ENCODE data around the gene NRXN3. TPM values are rescaled to one million over a fixed set of nuclear protein-coding genes. Genes with fewer than 3 reads are reported as not detected.

Gene NRXN3
- polyA plus RNA-seq, 3 donors: 0.22 to 0.46 (median 0.27) TPM

GRCh38 chr14:78959674-78960264 is 789.6 kb downstream of the NRXN3 start:
- H3K27ac ChIP-seq (ENCODE audit: low read depth, low read length): no peak overlapping the region
- 23 to 28% (median 24%) methylated on average over 9 of the region's 9 CpGs for WGBS, 3 donors

DNA sequence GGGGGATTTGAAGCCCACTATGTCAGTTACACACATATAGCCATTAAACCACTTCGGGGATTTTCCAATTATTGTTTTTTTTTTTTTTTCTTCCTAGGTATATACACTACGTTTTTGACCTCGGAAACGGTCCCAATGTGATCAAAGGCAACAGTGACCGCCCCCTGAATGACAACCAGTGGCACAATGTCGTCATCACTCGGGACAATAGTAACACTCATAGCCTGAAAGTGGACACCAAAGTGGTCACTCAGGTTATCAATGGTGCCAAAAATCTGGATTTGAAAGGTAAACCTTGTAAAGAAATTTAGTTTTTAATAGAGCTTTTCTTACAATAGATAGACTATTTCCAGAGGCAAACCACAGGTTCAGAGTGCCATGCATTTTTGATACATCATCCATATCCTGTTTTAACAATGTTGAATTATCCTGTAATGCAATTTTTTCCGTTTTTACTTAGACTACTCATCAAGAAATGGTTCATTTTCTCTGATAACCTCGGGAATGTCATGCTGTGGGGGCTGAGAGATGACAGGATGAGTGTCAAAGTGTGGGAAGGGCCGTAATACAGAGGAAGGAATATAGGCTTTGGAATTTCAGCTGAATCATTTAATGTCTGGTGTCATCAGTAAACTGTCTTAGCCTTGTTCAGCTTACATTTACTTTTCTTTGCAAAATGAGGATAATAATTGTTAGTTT is 797.1 kb downstream of the NRXN3 start:
- WGBS, 3 donors: 69 to 80% (median 78%) methylated on average over 10 of the region's 10 CpGs
- H3K27ac ChIP-seq (ENCODE audit: low read depth, low read length): no peak overlapping the region

GRCh38 chr14:78968265-78968664 is 798.1 kb downstream of the NRXN3 start:
- no peak overlapping the region for H3K27ac ChIP-seq (ENCODE audit: low read depth, low read length)
- 85 to 87% (median 86%) methylated on average over 6 of the region's 6 CpGs for WGBS, 3 donors

- WGBS, 3 donors: 83 to 85% (median 84%) methylated on average over 5 of the region's 5 CpGs
- H3K27ac ChIP-seq (ENCODE audit: low read depth, low read length): no peak overlapping the region
Measured at GRCh38 chr14:78970677-78971076, 800.5 kb downstream of the NRXN3 start.

DNA sequence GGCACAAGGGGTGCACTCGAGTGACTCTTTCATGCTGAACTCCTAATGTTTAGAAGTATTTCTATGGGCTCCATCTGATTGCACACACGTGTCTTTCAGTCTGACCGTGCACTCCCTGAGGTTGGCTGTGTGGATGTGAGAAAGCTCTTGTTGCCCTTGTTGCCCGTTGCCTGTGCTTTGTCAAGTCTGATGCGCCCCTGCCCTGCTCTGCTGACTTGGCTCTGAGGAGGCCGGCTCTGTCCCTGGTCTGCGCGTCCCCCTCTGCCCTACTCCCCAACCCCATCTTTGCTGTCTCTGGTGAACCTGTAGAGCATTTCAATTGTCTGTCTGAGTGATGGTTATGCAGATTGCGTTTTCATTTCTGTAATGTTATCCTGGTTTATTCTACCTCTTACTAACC is 802.3 kb downstream of the NRXN3 start:
- no peak overlapping the region for H3K27ac ChIP-seq (ENCODE audit: low read depth, low read length)
- 82 to 90% (median 87%) methylated on average over 9 of the region's 9 CpGs for WGBS, 3 donors

GRCh38 chr14:78974691-78975090 is 804.5 kb downstream of the NRXN3 start:
- H3K27ac ChIP-seq (ENCODE audit: low read depth, low read length): no peak overlapping the region
- 73 to 75% (median 74%) methylated on average over 3 of the region's 3 CpGs for WGBS, 3 donors

GRCh38 chr14:78975734-78976133 is 805.6 kb downstream of the NRXN3 start:
- 24 to 59% (median 56%) methylated on average over 3 of the region's 3 CpGs for WGBS, 3 donors
- no peak overlapping the region for H3K27ac ChIP-seq (ENCODE audit: low read depth, low read length)

DNA sequence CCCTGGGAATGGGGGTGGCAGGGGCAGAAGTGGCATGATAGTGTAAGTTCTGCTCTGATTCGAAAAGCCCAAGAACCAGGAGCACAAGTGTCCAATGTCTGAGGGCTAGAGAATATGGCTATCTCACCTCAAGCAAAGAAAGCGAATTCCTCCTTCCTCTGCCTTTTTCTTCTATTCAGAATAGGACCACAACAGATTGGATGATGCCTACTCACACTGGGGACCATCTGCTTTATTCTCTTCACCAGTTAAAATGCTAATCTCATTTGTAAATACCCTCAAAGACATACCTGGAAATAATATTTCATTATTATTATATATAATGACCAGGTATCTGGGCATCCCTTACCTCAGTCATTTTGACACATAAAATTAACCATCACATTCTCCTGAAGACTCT is 808.7 kb downstream of the NRXN3 start:
- WGBS, 3 donors: 70 to 94% (median 84%) methylated on average over 2 of the region's 2 CpGs

GRCh38 chr14:78982551-78982950 is 812.4 kb downstream of the NRXN3 start:
- 51 to 71% (median 68%) methylated on average over 2 of the region's 2 CpGs for WGBS, 3 donors
- H3K27ac ChIP-seq (ENCODE audit: low read depth, low read length): no peak overlapping the region

More for the DNA sequence above, 808.7 kb downstream of the NRXN3 start:
- H3K27ac ChIP-seq (ENCODE audit: low read depth, low read length): no peak overlapping the region

GRCh38 chr14:78983126-78983525 is 813.0 kb downstream of the NRXN3 start:
- 53 to 67% (median 57%) methylated on average over 2 of the region's 2 CpGs for WGBS, 3 donors
- H3K27ac ChIP-seq (ENCODE audit: low read depth, low read length): no peak overlapping the region

GRCh38 chr14:78985668-78986381 is 815.7 kb downstream of the NRXN3 start:
- 52 to 59% (median 56%) methylated on average over 5 of the region's 5 CpGs for WGBS, 3 donors
- H3K27ac ChIP-seq (ENCODE audit: low read depth, low read length): no peak overlapping the region

DNA sequence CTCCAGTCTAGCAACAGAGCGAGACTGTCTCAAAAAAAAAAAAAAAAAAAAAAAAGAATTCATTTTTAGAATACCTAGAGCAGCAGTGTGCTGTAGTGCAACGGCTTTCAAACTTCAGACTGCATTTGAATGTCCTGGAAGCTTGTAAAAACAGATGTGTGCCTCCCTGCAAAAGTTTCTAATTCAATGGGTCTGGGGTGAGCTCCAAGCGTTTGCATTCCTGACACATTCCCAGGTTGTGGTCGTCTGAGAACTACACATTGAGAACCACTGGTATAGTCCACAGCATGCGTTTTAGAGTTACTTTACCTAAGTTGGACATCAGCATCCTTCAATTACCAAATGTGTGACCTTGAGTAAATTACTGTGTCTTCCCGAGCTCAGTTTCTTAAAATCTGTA is 816.8 kb downstream of the NRXN3 start:
- WGBS, 3 donors: 44 to 56% (median 52%) methylated on average over 5 to 6 of the region's 6 CpGs
- no peak overlapping the region for H3K27ac ChIP-seq (ENCODE audit: low read depth, low read length)

DNA sequence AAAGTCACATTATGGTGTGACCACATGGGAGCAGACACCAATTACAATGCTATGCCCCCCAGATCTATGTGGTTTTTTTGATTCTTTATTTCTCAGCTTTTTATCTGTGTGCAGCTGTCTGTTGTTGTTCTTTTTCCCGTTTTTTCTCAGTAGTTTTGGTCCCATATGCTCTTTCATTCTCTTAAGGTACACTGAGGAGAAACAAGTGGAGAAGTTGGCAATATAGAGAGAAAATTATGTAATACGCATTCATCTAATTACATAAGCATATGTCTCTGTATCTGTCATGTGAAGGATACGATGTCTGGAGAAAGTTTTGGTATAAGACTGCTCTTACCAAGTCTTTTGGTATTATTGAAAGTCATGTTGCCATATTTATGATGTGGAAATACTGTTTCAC is 819.0 kb downstream of the NRXN3 start:
- no peak overlapping the region for H3K27ac ChIP-seq (ENCODE audit: low read depth, low read length)
- WGBS, 3 donors: 69 to 74% (median 72%) methylated on average over 3 of the region's 3 CpGs

DNA sequence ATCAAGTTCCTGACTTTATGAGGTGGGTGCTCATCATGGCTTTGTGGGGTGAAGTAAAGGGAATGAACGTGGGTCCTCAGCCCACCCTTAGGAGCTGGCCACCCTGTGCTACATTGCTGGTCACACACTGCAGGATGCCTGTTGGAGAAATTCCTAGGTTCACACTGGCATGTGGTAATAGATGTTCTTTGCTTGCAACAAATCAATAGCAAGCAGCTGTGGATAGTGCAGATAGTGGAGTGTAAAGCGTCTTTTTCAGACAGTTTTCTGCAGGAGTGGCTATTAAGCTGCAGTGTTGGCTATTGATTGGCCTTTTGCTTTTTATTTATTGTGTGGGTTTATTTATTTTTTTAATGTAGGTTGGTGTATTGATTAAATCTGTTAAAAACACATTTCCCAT is 822.7 kb downstream of the NRXN3 start:
- 48 to 89% (median 88%) methylated on average over 2 of the region's 2 CpGs for WGBS, 3 donors
- no peak overlapping the region for H3K27ac ChIP-seq (ENCODE audit: low read depth, low read length)

GRCh38 chr14:78997811-78998210 is 827.6 kb downstream of the NRXN3 start:
- H3K27ac ChIP-seq (ENCODE audit: low read depth, low read length): no peak overlapping the region
- 46 to 63% (median 55%) methylated on average over 1 of the region's 1 CpG for whole genome bisulfite sequencing, 3 donors

- 62 to 92% (median 83%) methylated on average over 2 of the region's 2 CpGs for WGBS, 3 donors
- H3K27ac ChIP-seq (ENCODE audit: low read depth, low read length): no peak overlapping the region
Measured at GRCh38 chr14:79009286-79009685, 839.1 kb downstream of the NRXN3 start.

- H3K27ac ChIP-seq (ENCODE audit: low read depth, low read length): no peak overlapping the region
Measured at GRCh38 chr14:79011091-79011919, 841.1 kb downstream of the NRXN3 start.

DNA sequence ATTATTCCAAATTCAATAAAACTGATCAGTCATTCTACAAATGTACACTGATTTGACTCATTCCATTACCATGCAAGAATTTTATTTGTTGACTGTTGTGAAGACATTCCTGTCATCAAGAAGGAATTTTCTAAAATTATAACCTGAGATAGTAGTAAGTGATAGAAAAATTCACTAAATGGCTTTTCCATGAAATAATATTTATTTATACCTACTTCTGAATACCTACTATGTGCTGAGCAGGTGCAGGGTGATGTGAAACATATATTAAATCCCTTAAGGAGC is 841.7 kb downstream of the NRXN3 start:
- no peak overlapping the region for H3K27ac ChIP-seq (ENCODE audit: low read depth, low read length)

More at GRCh38 chr14:79011091-79011919, 841.1 kb downstream of the NRXN3 start:
- WGBS, 3 donors: 42 to 51% (median 50%) methylated on average over 8 of the region's 8 CpGs

All from adipose tissue (tissue), 3 donors.